HG03103 (cell line): ENCODE results near the gene FAM43B.

Source experiments
- ATAC-seq: cut with Tn5 transposase; IDR thresholded peaks from one replicate; pipeline ENCODE4 v1.9.1; 2021; ENCODE audit warnings: low read depth; ENCODE audit not compliant: unreplicated experiment

FAM43B gene

GRCh38 chr1:20546637-20547036 lies 5.7 kb upstream of the FAM43B start:
- no peak for ATAC-seq

DNA sequence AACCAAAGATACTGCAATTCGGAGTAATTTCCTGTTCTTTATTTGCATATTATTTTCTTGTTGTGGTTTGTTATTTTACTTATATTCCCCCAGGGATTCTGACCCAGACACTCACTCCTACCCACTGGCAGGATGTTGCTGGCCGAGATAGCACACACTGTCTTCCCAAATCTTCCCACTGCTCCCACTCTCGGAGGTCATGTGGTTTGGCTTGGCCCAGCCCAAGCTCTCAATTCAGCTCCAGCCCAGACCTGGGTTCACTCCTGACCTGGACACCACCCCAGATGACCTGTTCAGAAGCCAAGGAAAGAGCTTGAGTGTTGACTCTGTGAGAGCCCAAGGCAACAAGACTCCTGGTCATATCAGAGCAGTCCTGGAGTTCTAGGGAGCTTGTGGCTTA lies 1.2 kb upstream of the FAM43B start:
- ATAC-seq = no peak

GRCh38 chr1:20552728-20553445 lies 514 bp downstream of the FAM43B start:
- ATAC-seq = no peak

GRCh38 chr1:20555025-20555757 lies 2.8 kb downstream of the FAM43B start:
- no peak for ATAC-seq

DNA sequence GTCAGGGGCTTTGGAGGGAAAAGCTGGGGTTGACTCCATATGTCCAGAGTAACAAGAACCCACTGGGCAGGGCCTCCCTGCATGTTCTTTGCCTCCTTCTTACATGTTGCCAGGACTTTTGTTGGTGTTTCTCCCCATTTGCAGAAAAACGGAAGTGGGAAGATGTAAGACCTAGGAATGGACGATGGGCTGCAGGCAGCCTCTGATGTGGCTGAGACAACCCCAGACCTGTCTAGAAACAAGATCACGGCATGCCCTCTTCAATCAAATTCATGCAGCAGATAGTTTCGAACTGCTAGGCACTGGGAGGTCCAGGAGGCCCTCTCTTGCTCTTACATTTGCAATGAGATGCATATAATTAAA lies 3.4 kb downstream of the FAM43B start:
- ATAC-seq = no peak

GRCh38 chr1:20558191-20558590 lies 5.8 kb downstream of the FAM43B start:
- ATAC-seq = no peak

DNA sequence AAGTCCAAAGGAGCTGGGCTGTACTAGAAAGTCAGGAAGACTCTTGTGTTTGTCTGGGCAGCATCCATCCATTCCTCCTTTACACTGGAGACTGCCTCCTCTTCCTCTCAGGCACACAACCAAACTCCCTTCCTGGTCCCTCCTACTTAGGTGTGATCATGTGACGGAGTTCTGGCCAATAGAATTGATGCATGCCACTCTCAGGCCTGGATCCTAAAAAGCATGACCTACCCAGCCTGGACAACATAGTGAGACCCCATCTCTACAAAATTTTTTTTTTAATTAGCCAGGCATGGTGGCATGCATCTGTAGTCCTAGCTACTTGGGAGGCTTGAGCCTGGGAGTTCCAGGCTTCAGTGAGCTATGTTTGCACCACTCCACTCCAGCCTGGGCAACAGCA lies 8.6 kb downstream of the FAM43B start:
- ATAC-seq = no peak

- no peak for ATAC-seq
Measured at GRCh38 chr1:20565234-20565633, 12.9 kb downstream of the FAM43B start.

- ATAC-seq = no peak
Measured at GRCh38 chr1:20569523-20570098, 17.2 kb downstream of the FAM43B start.

DNA sequence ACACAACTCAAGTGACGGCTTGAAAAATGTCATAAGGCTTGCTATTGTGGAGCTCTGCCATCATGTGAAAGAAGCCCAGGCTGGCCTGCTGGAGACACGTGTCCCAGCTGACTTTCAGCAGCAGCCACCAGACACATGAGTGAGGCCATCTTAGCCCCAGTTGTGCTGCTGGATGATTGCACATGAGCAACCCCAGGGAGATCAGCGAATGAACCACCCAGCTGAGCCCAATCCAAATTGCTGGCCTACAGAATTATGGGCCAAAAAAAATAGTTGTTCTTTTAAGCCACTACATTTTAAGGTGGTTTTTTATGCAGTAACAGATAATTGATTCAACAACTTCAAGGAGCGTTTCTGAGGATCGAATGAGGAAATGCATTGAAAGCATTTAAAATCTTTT lies 19.1 kb downstream of the FAM43B start:
- ATAC-seq = no peak

- ATAC-seq = no peak
Measured at GRCh38 chr1:20573987-20574386, 21.6 kb downstream of the FAM43B start.

DNA sequence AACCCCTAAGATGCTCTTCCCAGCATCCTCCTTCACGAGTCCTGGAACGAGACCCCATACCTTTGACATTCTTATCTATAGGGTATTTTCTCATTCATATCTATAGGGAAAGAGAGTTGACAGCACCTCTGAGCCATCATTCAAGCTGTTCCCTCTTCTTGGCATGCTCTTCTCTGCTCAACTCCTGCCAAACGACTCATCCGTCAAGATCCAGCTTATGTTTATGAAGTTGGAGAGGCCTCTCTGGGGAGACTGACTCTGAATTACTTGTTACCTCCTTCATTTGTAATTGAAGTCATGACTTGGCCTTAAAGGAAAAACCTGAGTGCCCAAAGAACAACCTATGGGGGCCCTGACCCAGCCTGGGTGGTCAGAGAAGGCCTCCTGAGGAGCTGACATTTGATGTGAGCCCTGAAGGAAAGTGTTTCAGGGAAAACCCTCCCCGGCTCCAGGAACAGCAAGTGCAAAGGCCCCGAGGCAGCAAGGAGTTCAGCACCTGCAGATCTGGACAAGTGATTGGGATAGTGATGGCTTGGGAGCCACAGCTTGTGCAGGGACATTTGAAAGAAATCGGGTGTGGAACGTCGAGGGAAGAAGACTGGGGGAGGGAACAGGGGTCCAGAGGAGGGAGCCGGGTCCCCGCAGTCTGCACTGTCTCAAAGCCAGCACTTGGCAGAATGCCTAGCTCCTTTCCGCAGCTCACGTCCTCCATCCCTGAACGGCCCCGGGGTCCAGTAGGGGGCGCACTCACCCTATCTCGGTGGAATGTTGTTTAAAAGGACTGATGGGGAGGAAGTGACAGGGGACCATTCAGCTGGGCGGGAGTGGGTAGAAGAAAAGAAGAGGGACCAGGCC lies 22.5 kb downstream of the FAM43B start:
- ATAC-seq = no peak

DNA sequence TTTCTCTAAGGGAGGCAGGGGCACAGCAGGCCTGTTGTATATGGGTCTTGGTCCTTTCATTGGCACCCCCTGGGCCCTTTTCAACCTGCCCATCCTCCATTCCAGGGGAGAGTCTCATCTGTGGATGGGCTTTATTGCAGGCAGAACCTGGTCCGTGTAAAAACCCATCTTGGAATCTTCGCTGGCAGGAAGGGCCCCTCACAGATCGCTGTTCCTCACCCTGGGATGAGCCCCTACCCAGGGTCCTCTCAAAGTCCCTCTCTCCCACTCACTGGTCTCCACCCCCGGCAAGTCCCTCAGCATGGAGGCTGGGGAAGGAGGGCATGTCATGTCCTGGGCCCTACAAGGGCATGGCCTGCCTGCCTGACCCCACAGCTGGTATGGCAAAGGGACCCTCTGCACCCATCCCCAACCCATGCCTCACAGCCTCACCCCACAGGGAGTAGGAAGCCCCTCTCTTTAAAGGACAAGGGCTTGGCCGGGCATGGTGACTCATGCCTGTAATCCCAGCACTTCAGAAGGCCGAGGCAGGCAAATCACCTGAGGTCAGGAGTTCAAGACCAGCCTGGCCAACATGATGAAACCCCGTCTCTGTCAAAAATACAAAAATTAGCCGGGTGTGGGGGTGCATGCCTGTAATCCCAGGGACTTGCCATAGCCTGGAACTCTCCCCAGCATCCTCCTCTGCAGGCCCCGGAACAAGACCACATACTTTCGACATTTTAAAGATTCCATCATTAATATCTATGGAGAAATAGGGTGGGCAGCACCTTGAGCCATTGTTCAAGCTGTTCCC lies 23.4 kb downstream of the FAM43B start:
- ATAC-seq = no peak

GRCh38 chr1:20578062-20578461 lies 25.7 kb downstream of the FAM43B start:
- no peak for ATAC-seq

DNA sequence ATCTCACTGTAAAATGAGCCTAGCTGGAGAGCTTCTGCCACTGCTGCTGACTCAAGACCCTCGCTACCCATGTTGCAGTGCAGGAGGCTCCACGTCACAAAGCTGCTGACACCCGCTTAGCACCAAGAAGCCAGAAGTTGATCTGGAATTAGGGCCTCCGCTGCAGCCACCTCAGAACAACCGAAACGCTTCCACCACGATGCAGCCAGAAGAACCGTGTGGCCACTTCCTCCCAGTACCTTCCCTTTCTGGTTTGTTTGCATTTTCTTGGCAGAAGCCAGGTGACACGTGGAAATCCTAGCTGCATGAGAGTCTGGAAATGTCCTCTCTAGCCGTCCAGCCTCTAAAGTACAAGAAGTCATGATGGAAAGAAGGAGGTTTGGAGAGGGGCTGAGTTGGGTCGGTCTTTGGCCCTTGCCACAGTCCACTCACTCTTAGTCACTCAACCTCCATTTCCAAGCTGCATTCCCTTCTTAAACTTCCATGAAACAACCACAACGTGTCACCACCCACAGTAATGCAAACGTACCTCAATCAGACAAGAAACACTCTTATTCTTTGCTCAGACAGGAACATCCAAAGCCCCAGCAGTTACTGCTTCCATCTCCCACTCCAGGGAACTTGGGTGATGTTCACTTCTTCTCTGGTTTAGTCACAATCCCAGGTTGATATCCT lies 26.5 kb downstream of the FAM43B start:
- ATAC-seq = no peak

DNA sequence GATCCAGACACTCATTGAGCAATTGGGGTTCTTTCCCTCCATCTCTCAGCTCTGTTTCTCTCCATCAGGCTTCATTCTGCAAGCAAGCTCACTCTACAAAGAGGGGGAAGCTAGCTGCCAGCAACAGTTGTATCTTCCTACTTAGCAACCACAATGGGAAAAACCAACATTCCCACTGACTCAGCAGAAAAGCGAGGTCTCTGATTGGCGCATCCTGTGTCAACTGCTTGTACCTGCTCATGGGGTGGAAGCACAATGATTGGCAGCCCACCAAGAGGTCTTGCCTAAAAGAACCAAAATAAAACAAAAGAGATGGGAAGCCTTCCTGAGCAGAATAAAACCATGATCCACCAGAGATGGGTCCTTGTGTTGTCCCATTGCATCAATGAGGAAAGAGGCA lies 32.5 kb downstream of the FAM43B start:
- no peak for ATAC-seq

DNA sequence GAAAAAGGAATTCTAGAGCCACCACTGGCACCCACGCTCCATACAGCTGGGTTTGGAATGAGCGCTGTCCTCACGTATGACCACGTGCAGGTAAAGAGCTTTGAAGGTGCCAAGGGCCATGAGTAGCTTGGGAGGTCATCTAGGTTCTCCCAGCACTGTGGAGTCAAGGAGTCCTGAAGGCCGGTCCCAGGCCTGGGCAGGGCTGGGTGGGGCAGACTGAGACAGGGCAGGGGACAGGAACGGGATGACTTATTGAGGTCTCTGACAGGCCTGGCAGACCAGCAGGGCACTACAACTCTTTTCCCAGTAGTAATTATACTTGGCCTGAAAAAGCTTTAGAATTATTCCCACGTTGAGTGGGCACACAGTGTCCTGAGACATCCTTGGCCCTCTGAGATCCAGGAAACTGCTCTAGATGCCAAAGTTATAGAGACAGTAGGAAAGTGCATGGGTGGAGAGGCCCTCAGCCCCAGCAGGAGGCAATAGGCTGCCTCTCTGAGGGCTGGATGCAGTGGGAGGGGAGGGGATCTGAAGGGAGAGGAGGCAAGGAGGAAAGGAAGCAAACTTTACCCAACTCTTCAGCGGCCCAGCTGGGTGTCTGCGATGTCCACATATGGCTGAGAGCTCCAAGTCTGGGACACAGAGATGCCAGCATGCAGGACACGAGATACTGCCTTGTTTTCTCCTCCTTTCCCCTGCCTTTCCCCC lies 34.7 kb downstream of the FAM43B start:
- no peak for ATAC-seq

DNA sequence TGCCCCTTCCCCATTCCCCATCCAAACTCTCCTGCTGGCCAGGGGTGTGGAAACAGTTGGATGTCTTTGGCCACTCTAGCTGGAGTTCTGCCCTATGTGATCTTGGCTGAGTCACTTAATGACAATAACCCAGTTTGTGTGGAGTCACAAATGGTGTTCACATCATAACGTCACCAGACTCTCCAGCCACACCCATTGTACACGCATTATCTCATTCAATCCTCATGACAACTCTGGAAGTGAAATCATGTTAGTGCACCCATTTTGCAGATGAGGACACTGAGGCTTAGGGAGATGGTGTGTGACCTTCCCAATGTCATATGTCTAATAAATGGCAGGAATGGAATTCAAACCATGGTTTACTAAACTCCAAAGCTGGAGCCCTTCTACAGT lies 35.3 kb downstream of the FAM43B start:
- no peak for ATAC-seq

- ATAC-seq = no peak
Measured at GRCh38 chr1:20588634-20589225, 36.4 kb downstream of the FAM43B start, which contains the start of gene CDA. Gene CDA, plus strand, starts transcription at chr1:20589097. Its CDS starts 33 bp downstream, at chr1:20589130.
